A549 treated with AZD9567 at 1 μM for 4 hours (cell line): ENCODE data around the gene ANGPTL4. TPM values are rescaled to one million over a fixed set of nuclear protein-coding genes. Genes with fewer than 3 reads are reported as not detected.

Experiments used
- total RNA-seq: library from RNA; stranded (reverse); fragments of 200-300 nt; extraction: Qiagen RNA extraction; gene quantifications from 5 replicates; pipeline ENCODE4 v1.2.3, GENCODE V29; 2022; ENCODE audit not compliant: insufficient read depth

The ANGPTL4 gene
- 492 to 643 TPM (median 599 TPM) in 5 replicates for total RNA-seq

DNA sequence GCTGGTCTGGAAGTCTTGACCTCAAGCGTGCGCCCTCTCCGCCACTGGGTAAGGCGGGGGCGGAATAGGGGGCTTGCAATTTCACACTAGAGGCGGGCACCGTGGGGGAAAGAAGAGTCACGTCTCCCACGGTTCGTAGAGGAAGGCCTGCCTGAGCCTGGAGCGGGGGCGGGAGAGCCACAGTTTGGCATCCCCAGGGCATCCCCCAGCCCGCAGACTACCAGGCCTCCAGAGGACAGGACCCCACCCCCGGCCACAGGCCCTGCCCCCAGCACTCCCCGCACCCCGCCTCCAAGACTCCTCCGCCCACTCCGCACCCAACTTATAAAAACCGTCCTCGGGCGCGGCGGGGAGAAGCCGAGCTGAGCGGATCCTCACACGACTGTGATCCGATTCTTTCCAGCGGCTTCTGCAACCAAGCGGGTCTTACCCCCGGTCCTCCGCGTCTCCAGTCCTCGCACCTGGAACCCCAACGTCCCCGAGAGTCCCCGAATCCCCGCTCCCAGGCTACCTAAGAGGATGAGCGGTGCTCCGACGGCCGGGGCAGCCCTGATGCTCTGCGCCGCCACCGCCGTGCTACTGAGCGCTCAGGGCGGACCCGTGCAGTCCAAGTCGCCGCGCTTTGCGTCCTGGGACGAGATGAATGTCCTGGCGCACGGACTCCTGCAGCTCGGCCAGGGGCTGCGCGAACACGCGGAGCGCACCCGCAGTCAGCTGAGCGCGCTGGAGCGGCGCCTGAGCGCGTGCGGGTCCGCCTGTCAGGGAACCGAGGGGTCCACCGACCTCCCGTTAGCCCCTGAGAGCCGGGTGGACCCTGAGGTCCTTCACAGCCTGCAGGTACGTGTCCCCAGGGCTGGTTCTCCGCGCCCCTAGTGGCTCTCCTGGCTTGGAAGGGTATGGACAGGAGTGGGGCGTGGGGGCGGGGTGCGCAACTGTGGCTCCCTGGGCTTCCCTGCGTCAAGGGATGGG is at the start of gene ANGPTL4:
Gene ANGPTL4, plus strand, starts transcription at position 353 of the 969 bp plus-strand sequence. Its CDS starts 167 bp downstream, at position 520.

DNA sequence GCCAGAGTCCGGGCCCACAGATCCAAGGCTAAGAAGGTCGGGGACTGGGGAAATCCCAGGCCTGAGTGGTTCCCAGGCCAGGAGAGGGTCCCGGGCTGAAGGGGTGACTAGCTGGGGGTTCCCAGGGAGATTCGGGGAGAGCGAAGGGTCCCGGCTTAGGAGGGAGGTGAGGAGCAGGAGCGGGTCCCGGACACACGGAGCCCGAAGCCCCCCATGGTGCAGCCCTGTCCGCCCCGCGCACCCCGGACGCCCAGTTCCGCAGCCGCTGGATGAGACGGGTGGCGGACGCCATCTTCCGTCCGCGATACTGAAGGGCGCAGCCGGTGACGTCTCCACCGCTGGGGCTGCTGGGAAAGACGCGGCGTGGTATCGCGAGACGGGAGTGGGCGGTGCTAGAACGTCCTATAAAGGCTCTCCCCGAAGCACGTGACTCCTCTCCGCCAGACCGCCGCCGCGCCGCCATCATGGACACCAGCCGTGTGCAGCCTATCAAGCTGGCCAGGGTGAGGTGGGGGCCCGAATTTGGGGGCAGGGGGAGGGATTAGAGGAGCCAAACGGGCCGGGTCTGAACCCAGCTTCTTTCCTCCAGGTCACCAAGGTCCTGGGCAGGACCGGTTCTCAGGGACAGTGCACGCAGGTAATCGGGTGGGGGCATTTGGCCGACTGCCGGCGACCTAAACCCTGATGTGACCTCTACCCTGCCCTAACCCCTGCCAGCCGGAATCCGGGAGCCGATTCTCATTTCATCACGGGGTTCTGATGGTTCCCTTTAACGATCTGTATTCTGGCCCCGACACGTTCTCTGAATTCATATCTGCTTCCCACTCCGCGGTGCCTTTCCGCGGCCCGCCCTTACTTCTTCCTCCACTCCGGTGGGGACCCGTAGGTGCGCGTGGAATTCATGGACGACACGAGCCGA is 42.6 kb upstream of the ANGPTL4 start, which contains the start of the genes NDUFA7 and RPS28:
Gene NDUFA7, minus strand, starts transcription at position 309 of the 919 bp plus-strand sequence. Its CDS starts 17 bp downstream, at position 292.
Gene RPS28, plus strand, starts transcription at position 430 of the 919 bp plus-strand sequence. Its CDS starts 35 bp downstream, at position 465.

DNA sequence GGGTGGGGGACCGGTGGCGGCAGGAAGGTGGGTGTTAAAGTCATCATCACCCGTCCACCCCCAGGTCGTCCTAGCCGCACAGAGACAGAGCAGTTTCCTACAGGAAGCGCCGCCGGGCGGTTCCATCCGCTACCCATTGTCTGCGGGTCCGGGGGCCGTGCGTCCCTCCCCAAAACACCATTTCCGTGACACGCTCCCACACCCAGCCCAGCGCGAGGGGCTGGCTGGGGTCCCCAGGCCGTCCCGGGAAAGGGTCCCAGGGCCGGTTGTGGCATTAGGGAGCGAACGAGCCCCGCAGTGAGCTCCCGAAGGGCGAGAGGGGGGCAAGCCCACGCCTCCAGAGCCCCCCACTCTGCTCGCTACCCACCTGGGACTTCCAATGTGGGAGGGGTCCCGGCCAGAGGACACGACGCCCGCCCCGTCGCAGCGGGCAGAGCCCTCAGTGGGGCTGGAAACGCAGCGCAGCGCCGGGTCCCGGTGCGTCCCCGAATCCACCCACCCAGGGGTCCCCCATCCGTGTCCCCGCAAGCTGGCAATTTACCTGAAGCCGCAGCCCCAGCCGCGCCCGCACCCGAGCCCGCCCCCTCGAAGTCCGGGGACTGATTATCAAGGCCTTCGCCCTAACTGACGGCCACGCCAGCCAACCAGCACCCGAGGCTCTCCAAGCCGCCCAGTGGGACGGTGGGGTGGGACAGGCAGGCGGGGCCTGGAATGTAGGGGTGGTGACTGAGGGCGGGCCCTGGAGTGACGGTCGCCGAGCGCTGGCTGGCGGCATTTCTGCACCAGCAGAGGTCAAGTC is 21.1 kb upstream of the ANGPTL4 start, which contains the start of gene KANK3:
Gene KANK3, minus strand, starts transcription at position 579 of the 799 bp plus-strand sequence. CDS start 5,434 bp downstream, outside the sequence.

GRCh38 chr19:8389891-8390616 is 26.1 kb downstream of the ANGPTL4 start, which contains the start of gene RAB11B:
Gene RAB11B (plus strand): TSS chr19:8390360. CDS start chr19:8390417, 57 bp downstream.

GRCh38 chr19:8412783-8413628 is 49.1 kb downstream of the ANGPTL4 start, which contains the start of gene MARCHF2:
Gene MARCHF2 (plus strand): TSS chr19:8413305. CDS start chr19:8421841, 8,536 bp downstream.

Other genes starting within 250 kb of the ANGPTL4 start
- 0.01 TPM in 1 of 5 replicates, not detected in the others for gene FBN3, start 214.6 kb upstream of the ANGPTL4 start, total RNA-seq
- gene CERS4, start 154.8 kb upstream of the ANGPTL4 start, total RNA-seq, result 3.2 to 8.0 TPM (median 3.4 TPM) in 5 replicates
- gene CD320, start 55.8 kb upstream of the ANGPTL4 start, total RNA-seq, result 73.5 to 106 TPM (median 98.3 TPM) in 5 replicates
- 24.8 to 95.6 TPM (median 93.0 TPM) in 5 replicates for gene NDUFA7, start 42.8 kb upstream of the ANGPTL4 start, total RNA-seq
- 307 to 974 TPM (median 895 TPM) in 5 replicates for gene RPS28, start 42.7 kb upstream of the ANGPTL4 start, total RNA-seq
- gene KANK3, start 20.9 kb upstream of the ANGPTL4 start, total RNA-seq, result 5.6 to 6.6 TPM (median 5.9 TPM) in 5 replicates
- 88.3 to 99.9 TPM (median 96.1 TPM) in 5 replicates for gene RAB11B, start 26.2 kb downstream of the ANGPTL4 start, total RNA-seq
- 11.7 to 22.2 TPM (median 20.8 TPM) in 5 replicates for gene MARCHF2, start 49.1 kb downstream of the ANGPTL4 start, total RNA-seq
- 215 to 262 TPM (median 231 TPM) in 5 replicates for gene HNRNPM, start 80.8 kb downstream of the ANGPTL4 start, total RNA-seq
- 0.16 to 0.19 TPM (median 0.16 TPM) in 4 of 5 replicates, not detected in the other for gene PRAM1, start 138.5 kb downstream of the ANGPTL4 start, total RNA-seq
- 15.6 to 18.2 TPM (median 16.8 TPM) in 5 replicates for gene ZNF414, start 150.0 kb downstream of the ANGPTL4 start, total RNA-seq
- gene MYO1F, start 213.3 kb downstream of the ANGPTL4 start, total RNA-seq, result 0.21 to 0.42 TPM (median 0.33 TPM) in 4 of 5 replicates, not detected in the other
- 9.9 to 14.7 TPM (median 13.2 TPM) in 5 replicates for gene ADAMTS10, start 246.6 kb downstream of the ANGPTL4 start, total RNA-seq